Measurements from ENCODE around the gene CENPS. TPM values are rescaled to one million over a fixed set of nuclear protein-coding genes. Genes with fewer than 3 reads are reported as not detected.

CENPS gene
- total and polyA plus RNA-seq, 2 of the 8 experiments (the other 6 are each of a cell fraction or from before 2014, with no cell fraction given), result 7.8 to 20.3 TPM

- Histone ChIP-seq H3K56ac (replicated peaks; ENCODE audit: insufficient read length, low read depth, low read length) (no peak overlapping the region), H2AFZ (ENCODE audit: low read length) (no peak overlapping the region), H3K23me2 (ENCODE audit: low read depth, low read length) (no peaks in the 10 kb centered on the region), H4K91ac (replicated peaks; ENCODE audit: insufficient read length, low read length) (no peak overlapping the region), H3K4ac (replicated peaks; ENCODE audit: insufficient read length, low read depth, low read length) (no peak overlapping the region), H3K4me3 (ENCODE audit: extremely low read depth in 1 of 4, insufficient read depth in 2 of 4, low read depth in 3 of 4, low read length in 4 of 4) (no peak overlapping the region), H3K27me3 (replicated peaks in 1 of 4; ENCODE audit: control insufficient read depth in 3 of 4, extremely low read depth in 1 of 4, insufficient read depth in 3 of 4, low read length in 3 of 4) (no peaks in the 10 kb centered on the region), H3K14ac (ENCODE audit: insufficient read length) (no peak overlapping the region), H2AK5ac (ENCODE audit: low read depth, low read length) (no peak overlapping the region), H2BK12ac (ENCODE audit: low read depth, low read length) (no peak overlapping the region), H3K36me3 (ENCODE audit: control insufficient read depth in 2 of 4, insufficient read depth in 4 of 4, low read length in 3 of 4) (no peaks in the 10 kb centered on the region), H2BK20ac (ENCODE audit: low read length) (no peak overlapping the region), H3K9me3 (ENCODE audit: insufficient read depth in 2 of 2, low read depth in 1 of 2, low read length in 1 of 2) (no peaks in the 10 kb centered on the region), H4K8ac (ENCODE audit: extremely low read depth, insufficient read depth, low read length) (no peak overlapping the region), H3K18ac (ENCODE audit: extremely low read depth, low read length) (no peak overlapping the region), H3K79me2 (ENCODE audit: control insufficient read depth in 1 of 2, insufficient read depth in 2 of 2, low read length in 2 of 2) (peaks cover 4 to 46% of the 10 kb centered on the region in 2 experiments; a peak in 3 of 4 replicates), H3K23ac (ENCODE audit: insufficient read length) (no peak overlapping the region), H2BK120ac (replicated peaks; ENCODE audit: low read depth, low read length) (no peak overlapping the region), H3K27ac (ENCODE audit: low read depth, low read length) (no peak overlapping the region), H3K9ac (replicated peaks in 1 of 4; ENCODE audit: extremely low read depth in 1 of 4, low read depth in 3 of 4, low read length in 3 of 4) (no peak overlapping the region), H2BK5ac (ENCODE audit: low read depth, low read length) (no peak overlapping the region), H3K4me1 (replicated peaks in 1 of 4; ENCODE audit: control insufficient read depth in 3 of 4, insufficient read depth in 4 of 4, low read length in 3 of 4) (no peaks in the 10 kb centered on the region; a peak in 2 of 7 replicates), H3K79me1 (ENCODE audit: low read depth, low read length) (peaks cover 11% of the 10 kb centered on the region; the same call in 1 of the 2 replicates), H2BK15ac (ENCODE audit: low read length) (no peak overlapping the region), H4K5ac (ENCODE audit: insufficient read length, low read depth, low read length) (no peak overlapping the region), H4K20me1 (replicated peaks in 1 of 2; ENCODE audit: control insufficient read depth in 1 of 2, insufficient read depth in 2 of 2, low read length in 2 of 2) (peaks cover 0 to 3% of the 10 kb centered on the region in 2 experiments), H3K4me2 (ENCODE audit: insufficient read depth in 1 of 2, low read depth in 2 of 2, low read length in 2 of 2) (no peak overlapping the region)
- TF ChIP-seq FOSL1 (IDR thresholded peaks at IDR 0.05; ENCODE audit: insufficient read depth, low read depth, low read length), result no peak
- no peak for TF ChIP-seq BACH1 (IDR thresholded peaks at IDR 0.05; ENCODE audit: low read length)
- no peak for DNase-seq (ENCODE audit: low read depth in 1 of 2, low spot score in 2 of 2)
- ChIA-PET CTCF (ENCODE audit: partially characterized antibody) (interaction anchor here (1.0 to 4.4 kb wide), 3 partner anchors 11 to 481 kb away, joined by 4 to 23 read pairs (median 9); no protein-coding TSS in a partner anchor), POLR2A (ENCODE audit: partially characterized antibody) (interaction anchor here (1.2 to 1.6 kb wide), 4 partner anchors 10 to 23 kb away, joined by 3 to 5 read pairs (median 4); no protein-coding TSS in a partner anchor)
- WGBS, 2 experiments (ENCODE audit: extremely low coverage in 1 of 2, insufficient coverage in 1 of 2, insufficient read length in 1 of 2, insufficient replicate concordance in 2 of 2, low coverage in 1 of 2, low lambda C conversion rate in 2 of 2, missing lambda C conversion rate in 1 of 2), result 81% methylated on average over 8 of the region's 8 CpGs; no CpG with 5 or more reads in 1 of the 2 experiments
- no peak for FAIRE-seq
These were observed 49.1 kb downstream of the CENPS start for GRCh38 chr1:10479296-10479695.

All from H1 (cell line).